HG03108 (cell line): ENCODE results near the gene RNF126.
"Not testable (repeated sequence)": the region's sequence is repeated elsewhere in the genome, so short reads cannot be mapped to it uniquely, and the experiment has no call there.

Experiments used
- ATAC-seq: cut with Tn5 transposase; IDR thresholded peaks from one replicate; pipeline ENCODE4 v1.9.1; 2021; ENCODE audit warnings: moderate library complexity; ENCODE audit not compliant: unreplicated experiment

The RNF126 gene

DNA sequence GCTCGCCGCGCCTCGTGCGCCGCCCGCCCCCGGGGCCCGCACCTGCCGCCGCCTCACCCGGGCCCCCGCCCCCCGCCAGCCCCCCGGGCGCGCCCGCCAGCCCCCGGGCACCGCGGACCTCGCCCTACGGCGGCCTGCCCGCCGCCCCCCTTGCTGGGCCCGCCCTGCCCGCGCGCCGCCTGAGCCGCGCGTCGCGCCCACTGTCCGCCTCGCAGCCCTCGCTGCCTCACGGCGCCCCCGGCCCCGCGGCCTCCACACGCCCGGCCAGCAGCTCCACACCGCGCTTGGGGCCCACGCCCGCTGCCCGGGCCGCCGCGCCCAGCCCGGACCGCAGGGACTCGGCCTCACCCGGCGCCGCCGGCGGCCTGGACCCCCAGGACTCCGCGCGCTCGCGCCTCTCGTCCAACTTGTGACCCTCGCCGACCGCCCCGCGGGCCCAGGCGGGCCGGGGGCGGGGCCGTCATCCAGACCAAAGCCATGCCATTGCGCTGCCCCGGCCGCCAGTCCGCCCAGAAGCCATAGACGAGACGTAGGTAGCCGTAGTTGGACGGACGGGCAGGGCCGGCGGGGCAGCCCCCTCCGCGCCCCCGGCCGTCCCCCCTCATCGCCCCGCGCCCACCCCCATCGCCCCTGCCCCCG lies 46.8 kb downstream of the RNF126 start:
- no peak for ATAC-seq

DNA sequence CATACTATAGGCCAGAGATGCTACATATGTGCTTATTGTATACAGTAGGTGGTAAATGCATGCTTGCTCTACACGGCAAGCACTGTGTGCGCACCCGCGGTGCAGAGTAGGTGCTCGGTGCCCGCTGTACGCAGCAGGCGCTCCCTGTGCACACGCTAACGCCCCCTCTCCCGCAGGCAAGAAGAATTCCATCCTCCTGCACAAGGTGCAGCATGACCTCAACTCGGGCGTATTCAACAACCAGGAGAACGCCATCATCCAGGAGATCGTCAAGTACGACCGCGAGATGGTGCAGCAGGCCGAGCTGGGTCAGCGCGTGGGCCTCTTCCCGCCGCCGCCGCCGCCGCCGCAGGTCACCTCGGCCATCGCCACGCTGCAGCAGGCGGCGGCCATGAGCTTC lies 47.4 kb downstream of the RNF126 start:
- no peak for ATAC-seq

DNA sequence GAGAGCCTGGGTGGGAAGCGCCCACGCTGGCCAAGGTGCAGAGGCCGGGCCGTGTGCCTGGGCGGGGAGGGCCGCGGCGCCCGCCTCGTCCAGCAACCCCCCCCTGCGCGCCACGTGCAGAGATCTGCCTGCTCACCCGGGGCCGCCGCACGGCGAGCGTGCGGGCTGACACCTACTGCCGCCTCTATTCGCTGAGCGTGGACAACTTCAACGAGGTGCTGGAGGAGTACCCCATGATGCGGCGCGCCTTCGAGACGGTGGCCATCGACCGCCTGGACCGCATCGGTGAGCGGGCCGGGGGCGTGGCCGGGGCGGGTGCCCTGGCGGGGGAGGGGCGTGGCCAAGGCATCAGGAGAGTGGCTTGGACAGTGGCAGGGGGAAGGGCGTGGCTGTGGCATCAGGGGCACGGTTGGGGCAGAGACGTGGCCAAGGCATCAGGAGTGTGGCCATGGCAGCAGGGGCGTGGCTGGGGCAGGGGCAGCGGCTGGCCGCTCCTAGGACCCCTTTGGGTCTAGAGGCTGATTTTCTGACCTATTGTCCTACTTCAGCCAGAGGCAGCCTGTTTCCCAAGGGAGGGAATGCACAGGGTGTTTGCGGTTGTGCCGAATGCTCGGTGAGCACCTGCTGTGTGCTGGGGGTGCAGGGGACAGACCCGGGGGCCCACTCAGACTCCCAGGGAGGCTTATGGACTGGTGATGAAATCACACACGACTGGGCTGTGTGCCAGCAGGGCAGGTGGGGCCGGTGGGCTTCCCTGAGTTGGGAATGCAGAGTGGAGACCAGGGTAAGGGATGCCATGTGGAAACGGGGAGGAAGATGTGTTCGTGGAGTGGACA lies 49.1 kb downstream of the RNF126 start:
- no peak for ATAC-seq

DNA sequence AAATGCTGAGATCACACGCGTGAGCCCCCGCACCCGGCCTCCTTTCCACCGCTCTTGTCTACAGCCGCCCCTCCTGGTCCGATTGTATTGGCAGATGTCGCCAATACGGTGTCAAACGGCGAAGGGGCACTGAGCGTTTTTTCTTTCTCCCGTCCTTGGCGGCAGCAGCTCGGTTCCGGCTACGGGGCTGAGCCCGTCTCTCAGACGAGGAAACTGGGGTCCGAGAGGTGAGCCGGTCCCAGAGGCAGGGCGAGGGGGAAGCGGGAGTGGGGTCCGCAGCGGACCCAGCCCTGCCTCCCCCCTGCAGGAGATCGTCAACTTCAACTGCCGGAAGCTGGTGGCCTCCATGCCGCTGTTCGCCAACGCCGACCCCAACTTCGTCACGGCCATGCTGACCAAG lies 50.1 kb downstream of the RNF126 start:
- no peak for ATAC-seq

DNA sequence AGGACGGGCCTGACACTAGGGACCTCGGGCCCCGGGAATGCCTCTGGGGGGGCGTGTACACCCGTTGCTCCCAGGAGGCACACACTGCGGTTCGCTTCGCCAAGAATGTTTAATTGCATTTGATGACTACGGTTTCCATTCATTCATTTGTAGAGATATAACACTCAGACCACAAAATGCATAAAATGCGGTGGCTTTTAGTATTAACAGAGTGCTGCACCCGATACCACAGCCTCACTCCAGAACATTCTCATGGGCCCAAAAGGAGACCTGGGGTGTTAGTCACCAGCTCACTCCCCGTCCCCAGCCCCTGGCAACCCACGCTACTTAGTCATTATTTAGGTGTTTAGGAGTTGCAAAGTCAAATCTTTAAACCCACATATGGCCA lies 51.5 kb downstream of the RNF126 start:
- no peak for ATAC-seq

DNA sequence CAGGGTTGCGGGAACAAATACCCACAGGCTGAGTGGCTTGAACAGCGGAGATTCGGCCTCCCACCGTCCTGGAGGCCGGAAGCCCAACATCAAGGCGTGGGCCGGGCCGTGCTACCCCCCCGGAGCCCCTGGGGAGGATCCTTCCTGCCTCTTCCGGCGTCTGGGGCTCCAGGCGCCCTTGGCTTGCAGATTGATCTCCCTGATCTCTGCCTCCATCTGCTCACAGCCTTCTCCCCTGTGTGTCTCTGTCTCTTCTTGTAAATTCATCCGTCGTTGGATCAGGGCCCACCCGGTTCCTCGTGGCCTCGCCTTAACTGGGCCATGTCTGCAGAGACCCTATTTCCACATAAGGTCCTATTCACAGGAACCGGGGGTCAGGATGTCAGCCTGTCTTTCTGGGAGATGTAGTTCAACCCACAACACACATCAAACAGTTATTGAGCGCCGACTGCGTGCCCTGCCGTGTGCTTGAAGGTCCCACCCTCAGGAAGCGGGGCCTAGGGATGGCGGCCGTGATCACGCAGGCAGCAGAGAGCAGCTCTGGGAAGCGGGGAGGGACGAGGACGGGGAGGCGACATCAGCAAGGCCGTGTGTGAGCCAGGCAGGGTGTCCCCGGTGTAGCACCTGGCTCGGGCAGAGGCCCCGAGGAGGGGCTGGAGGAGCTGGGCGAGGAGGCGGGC lies 52.1 kb downstream of the RNF126 start:
- ATAC-seq: no peak

- no peak for ATAC-seq
Measured at GRCh38 chr19:610071-610800, 52.8 kb downstream of the RNF126 start.

- no peak for ATAC-seq
Measured at GRCh38 chr19:609004-609346, 54.0 kb downstream of the RNF126 start.

- no peak for ATAC-seq
Measured at GRCh38 chr19:608155-609003, 54.6 kb downstream of the RNF126 start.

DNA sequence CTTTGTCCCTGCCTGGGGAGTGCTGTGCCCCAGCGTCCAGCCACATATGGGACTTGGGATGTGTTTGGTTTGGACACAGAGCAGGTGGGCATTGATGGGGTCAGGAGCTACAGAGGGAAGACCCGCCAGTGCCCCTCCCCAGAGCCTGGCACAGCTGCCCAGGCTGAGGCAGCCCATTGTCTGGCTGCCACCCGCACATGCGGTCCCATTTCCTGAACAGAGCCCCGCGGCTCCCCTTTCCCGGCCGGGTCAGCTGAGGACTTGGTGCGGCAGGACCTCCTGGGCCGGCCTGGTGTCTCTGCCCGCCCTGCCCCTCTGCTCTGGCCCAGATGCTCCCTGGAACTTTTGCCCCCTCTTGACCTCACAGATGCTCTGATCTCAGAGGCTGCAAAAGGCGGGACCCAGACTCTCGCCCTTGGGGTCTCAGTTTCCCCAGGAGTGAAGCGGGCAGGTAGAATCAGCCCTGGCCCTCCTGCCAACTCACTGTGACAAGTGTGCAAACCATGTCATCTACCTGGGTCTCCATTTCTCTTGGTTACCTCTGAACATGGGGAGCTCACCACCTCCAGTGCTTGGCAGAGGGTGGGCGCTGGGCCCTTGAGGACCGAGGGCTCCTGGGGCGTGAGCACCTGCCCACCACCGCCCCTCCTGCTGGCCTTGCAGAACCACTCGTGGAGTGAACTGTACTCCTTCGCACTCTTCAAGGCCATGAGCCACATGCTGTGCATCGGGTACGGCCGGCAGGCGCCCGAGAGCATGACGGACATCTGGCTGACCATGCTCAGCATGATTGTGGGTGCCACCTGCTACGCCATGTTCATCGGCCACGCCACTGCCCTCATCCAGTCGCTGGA lies 55.5 kb downstream of the RNF126 start:
- ATAC-seq: no peak

- ATAC-seq: not testable (repeated sequence)
Measured at GRCh38 chr19:605061-605971, 57.7 kb downstream of the RNF126 start.

- ATAC-seq: no peak
Measured at GRCh38 chr19:604355-604754, 58.7 kb downstream of the RNF126 start.

DNA sequence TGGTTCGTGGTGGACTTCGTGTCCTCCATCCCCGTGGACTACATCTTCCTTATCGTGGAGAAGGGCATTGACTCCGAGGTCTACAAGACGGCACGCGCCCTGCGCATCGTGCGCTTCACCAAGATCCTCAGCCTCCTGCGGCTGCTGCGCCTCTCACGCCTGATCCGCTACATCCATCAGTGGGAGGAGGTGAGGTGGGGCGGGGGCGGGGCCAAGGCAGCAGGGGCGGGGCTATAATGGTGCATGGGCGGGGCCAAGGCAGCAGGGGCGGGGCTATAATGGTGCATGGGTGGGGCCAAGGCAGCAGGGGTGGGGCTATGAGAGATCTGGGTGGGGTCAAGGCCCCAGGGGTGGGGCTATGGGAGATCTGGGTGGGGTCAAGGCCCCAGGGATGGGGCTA lies 59.2 kb downstream of the RNF126 start:
- ATAC-seq: not testable (repeated sequence)

DNA sequence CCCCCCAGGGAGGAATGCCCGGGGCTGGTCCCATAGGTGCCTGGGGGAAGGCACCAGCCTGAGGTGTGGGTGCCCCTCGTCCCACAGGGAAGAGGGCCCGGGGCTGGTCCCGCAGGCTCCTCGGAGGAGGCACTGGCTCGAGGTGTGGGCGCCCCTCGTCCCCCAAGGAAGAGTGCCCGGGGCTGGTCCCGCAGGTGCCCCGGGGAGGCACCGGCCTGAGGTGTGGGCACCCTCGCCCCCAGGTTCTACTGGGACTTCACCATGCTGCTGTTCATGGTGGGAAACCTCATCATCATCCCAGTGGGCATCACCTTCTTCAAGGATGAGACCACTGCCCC lies 59.7 kb downstream of the RNF126 start:
- ATAC-seq: not testable (repeated sequence)

DNA sequence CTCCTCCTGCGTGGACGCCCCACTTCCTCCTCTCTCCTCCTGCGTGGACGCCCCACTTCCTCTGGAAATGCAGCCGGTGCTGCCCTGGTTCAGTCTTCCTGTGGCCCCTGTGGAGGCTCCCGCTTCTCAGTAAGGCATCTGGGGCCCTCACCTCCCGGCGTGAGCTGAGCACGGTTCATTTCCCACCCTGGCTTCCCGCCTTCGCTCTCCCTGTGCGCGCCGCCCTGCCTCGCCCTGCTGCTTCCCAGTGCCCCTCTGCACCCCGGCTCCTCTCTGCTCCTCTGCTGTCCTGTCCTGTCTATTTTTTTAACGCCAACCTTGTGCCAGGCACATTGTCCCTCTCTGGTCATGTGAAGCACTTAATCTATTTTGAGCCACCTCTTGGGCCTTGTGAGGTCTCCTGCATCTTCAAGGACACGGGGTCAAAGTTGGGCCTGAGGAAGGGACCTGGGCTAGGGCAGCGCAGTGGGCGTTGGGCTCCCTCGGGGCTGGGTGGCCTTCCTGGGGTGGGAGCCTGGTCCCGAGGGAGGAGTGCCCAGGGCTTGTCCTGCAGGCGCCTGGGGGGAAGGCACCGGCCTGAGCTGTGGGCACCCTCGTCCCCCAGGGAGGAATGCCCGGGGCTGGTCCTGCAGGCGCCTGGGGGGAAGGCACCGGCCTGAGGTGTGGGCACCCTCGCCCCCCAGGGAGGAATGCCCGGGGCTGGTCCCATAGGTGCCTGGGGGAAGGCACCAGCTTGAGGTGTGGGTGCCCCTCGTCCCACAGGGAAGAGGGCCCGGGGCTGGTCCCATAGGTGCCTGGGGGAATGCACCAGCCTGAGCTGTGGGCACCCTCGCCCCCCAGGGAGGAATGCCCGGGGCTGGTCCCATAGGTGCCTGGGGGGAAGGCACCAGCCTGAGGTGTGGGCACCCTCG lies 60.4 kb downstream of the RNF126 start:
- ATAC-seq: no peak

DNA sequence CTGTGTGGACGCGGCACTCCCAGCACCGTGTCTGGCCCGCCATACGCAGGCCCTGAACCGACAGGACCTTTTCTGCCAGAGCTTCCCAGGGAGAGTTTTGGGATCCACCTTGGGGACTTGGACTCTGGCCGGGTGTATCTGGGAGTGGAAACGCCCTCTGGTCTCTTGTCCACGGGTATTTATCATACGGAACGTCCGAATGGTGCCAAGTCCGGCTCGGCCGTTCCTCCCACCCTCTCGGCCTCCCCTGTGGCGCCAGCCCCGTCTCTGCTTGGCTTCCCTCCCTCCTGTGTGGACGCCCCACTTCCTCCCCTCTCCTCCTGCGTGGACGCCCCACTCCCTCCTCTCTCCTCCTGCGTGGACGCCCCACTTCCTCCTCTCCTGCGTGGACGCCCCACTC lies 61.2 kb downstream of the RNF126 start:
- ATAC-seq: no peak

- no peak for ATAC-seq
Measured at GRCh38 chr19:601310-601709, 61.7 kb downstream of the RNF126 start.
